Measurements from ENCODE around the gene CPXCR1.
"Not testable (repeated sequence)": the region's sequence is repeated elsewhere in the genome, so short reads cannot be mapped to it uniquely, and the experiment has no call there.

CPXCR1 gene

GRCh38 chrX:88746925-88747324 lies at the start of gene CPXCR1:
Gene CPXCR1 (plus strand): TSS chrX:88747225. CDS start chrX:88753415, 6,190 bp downstream.
- no peak for DNase-seq

GRCh38 chrX:88735835-88736234 lies 11.2 kb upstream of the CPXCR1 start:
- DNase-seq = no peak

- DNase-seq = not testable (repeated sequence)
These were observed 810 bp upstream of the CPXCR1 start for GRCh38 chrX:88746215-88746614.

GRCh38 chrX:88752339-88752738 lies 5.3 kb downstream of the CPXCR1 start:
- not testable (repeated sequence) for DNase-seq

GRCh38 chrX:88789825-88790224 lies 42.8 kb downstream of the CPXCR1 start:
- DNase-seq = no peak

Measured in Kasumi-1 (cell line).